ENCODE results near the gene ZNF200.

ZNF200 gene

GRCh38 chr16:3174618-3175148 lies 60.3 kb downstream of the ZNF200 start:
- no peak for DNase-seq (ENCODE audit: low read depth)

- DNase-seq (ENCODE audit: low read depth), result no peak
Observed at GRCh38 chr16:3173892-3174617, 60.9 kb downstream of the ZNF200 start.
